Neural cell (in vitro differentiated cells): ENCODE results near the gene ASCC1.

ENCODE experiments used
- CTCF ChIP-seq: fragments of 450-650 bp; IDR thresholded peaks from 2 replicates; pipeline ENCODE4 v1.5.1; 2014; ENCODE audit warnings: antibody characterized with exemption, mild to moderate bottlenecking, moderate library complexity; ENCODE audit not compliant: poor library complexity, severe bottlenecking
- RAD21 ChIP-seq: fragments of 450-650 bp; conservative IDR thresholded peaks from 2 replicates; pipeline ENCODE4 v1.6.1; 2014; ENCODE audit warnings: antibody characterized with exemption, mild to moderate bottlenecking, moderate library complexity
- TAF1 ChIP-seq: IDR thresholded peaks from 2 replicates; pipeline ENCODE4 v1.6.1; 2012; ENCODE audit warnings: low read depth

- TF ChIP-seq CTCF (no peak), RAD21 (no peak), TAF1 (no peak)
Measured at GRCh38 chr10:72090326-72090725, 125.8 kb downstream of the ASCC1 start.
